ENCODE data around the gene MAP4. TPM values are rescaled to one million over a fixed set of nuclear protein-coding genes. Genes with fewer than 3 reads are reported as not detected.

The MAP4 gene
- total and polyA plus RNA-seq, 8 donors, result 31.0 to 146 (median 92.4) TPM

DNA sequence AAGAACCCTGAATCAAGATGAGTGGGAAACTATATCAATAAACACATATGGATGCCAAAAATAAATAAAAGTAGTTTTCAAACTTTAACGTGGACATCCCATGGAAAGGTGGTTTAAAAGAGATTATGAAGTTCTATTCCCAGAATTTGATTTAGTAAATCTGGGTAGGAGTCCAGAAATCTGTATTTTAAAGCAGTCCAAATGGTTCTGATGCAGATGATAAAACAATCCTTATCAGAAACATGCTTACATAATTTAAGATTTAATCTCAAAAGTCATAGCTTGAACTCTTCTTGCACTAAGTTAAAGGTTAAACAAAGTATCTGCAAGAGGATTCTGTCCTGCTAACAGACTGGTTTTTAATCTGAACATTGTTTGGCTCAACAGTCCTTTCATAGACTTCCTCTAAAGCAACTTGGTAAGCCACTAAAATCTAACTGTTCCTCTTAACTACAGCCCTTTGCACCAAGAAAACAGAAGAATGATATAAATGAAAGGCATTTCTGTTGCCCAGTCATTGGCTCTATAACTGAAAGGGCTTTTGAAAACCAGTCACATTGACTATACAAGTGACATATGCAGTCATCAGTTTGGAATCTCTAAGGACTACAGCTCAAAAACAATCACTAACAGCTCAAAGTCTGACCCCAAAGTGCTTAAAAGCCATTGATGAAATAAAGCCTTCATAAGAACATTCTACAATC, 23.4 kb upstream of the MAP4 start:
- Histone ChIP-seq H3K27ac (peak overlapping the region; percentile 36 to 71 (median 57)), H3K4me1 (peaks cover 15 to 54% (median 32%) of the 10 kb centered on the region in 4 donors), H3K4me3 (no peak overlapping the region), H3K9me3 (no peaks in the 10 kb centered on the region), H3K36me3 (peaks cover 0 to 3% (median 0%) of the 10 kb centered on the region in 4 donors), H3K27me3 (no peaks in the 10 kb centered on the region)
- TF ChIP-seq EP300 (IDR thresholded peaks at IDR 0.05) (no peak), POLR2AphosphoS5 (IDR thresholded peaks at IDR 0.05) (no peak), POLR2A (IDR thresholded peaks at IDR 0.05) (no peak), CTCF (IDR thresholded peaks at IDR 0.05) (no peak)
- 7 to 24% (median 10%) methylated on average over 1 of the region's 1 CpG for WGBS, 5 donors
- intact Hi-C loops (cut with DNase I; ENCODE audit: low total_unique reads), result no loop called here
- DNase-seq, result peak in 1 of 2 donors; percentile 56

GRCh38 chr3:48038971-48039481, 22.8 kb upstream of the MAP4 start:
- H3K27me3 ChIP-seq, result no peaks in the 10 kb centered on the region
- no peak overlapping the region for H3K4me3 ChIP-seq
- DNase-seq, result peak in 1 of 2 donors; percentile 20
- no peaks in the 10 kb centered on the region for H3K36me3 ChIP-seq
- peaks cover 18 to 60% (median 38%) of the 10 kb centered on the region in 4 donors for H3K4me1 ChIP-seq
- no peak for TF ChIP-seq POLR2A (IDR thresholded peaks at IDR 0.05)
- TF ChIP-seq POLR2AphosphoS5 (IDR thresholded peaks at IDR 0.05), result no peak
- no peak for TF ChIP-seq EP300 (IDR thresholded peaks at IDR 0.05)
- TF ChIP-seq CTCF (IDR thresholded peaks at IDR 0.05), result no peak
- intact Hi-C loops (cut with DNase I; ENCODE audit: low total_unique reads), result no loop called here
- H3K9me3 ChIP-seq, result no peaks in the 10 kb centered on the region
- peak overlapping the region; percentile 36 to 71 (median 57) for H3K27ac ChIP-seq
- WGBS, 5 donors, result 56 to 66% (median 60%) methylated on average over 6 of the region's 6 CpGs

GRCh38 chr3:48034000-48034516, 17.8 kb upstream of the MAP4 start:
- H3K27me3 ChIP-seq, result no peaks in the 10 kb centered on the region
- no peaks in the 10 kb centered on the region for H3K36me3 ChIP-seq
- TF ChIP-seq CTCF (IDR thresholded peaks at IDR 0.05) (no peak), EP300 (IDR thresholded peaks at IDR 0.05) (no peak), POLR2AphosphoS5 (IDR thresholded peaks at IDR 0.05) (no peak), POLR2A (IDR thresholded peaks at IDR 0.05) (no peak)
- H3K4me3 ChIP-seq, result no peak overlapping the region
- peak in 1 of 2 donors; percentile 71 for DNase-seq
- no peaks in the 10 kb centered on the region for H3K9me3 ChIP-seq
- intact Hi-C loops (cut with DNase I; ENCODE audit: low total_unique reads), result no loop called here
- H3K27ac ChIP-seq, result peak overlapping the region; percentile 36 to 69 (median 47)
- WGBS, 5 donors, result 30 to 66% (median 40%) methylated on average over 2 of the region's 2 CpGs
- peaks cover 16 to 78% (median 45%) of the 10 kb centered on the region in 4 donors for H3K4me1 ChIP-seq

DNA sequence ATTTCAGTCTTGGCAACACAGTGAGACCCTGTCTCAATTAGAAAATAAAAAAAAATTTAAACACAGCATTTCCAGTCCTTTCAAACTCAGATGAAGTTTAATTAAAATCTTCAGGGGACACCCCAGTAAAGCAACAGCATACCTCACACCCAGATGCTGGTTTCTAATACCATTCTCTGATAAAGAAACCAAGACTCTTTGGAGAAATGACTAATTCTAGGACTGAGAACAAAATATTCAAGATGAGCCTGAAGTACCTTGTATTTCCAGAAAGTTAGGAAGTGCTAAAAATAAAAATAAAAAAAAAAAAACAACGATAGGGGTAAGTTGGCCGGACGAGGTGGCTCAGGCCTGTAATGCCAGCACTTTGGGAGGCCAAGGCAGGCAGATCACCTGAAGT, 14.0 kb upstream of the MAP4 start:
- no peak overlapping the region for H3K4me3 ChIP-seq
- intact Hi-C loops (cut with DNase I; ENCODE audit: low total_unique reads), result no loop called here
- TF ChIP-seq CTCF (IDR thresholded peaks at IDR 0.05), result no peak
- TF ChIP-seq POLR2A (IDR thresholded peaks at IDR 0.05), result no peak
- no peak for TF ChIP-seq POLR2AphosphoS5 (IDR thresholded peaks at IDR 0.05)
- TF ChIP-seq EP300 (IDR thresholded peaks at IDR 0.05), result no peak
- H3K27ac ChIP-seq, result no peak overlapping the region
- 85 to 96% (median 88%) methylated on average over 3 of the region's 3 CpGs for WGBS, 5 donors
- H3K36me3 ChIP-seq, result no peaks in the 10 kb centered on the region
- no peaks in the 10 kb centered on the region for H3K9me3 ChIP-seq
- DNase-seq, result no peak
- H3K27me3 ChIP-seq, result no peaks in the 10 kb centered on the region
- H3K4me1 ChIP-seq, result peaks cover 8 to 62% (median 35%) of the 10 kb centered on the region in 4 donors

All from stomach (tissue), 9 donors.